Measurements from ENCODE around the gene CHRNG.

CHRNG gene

GRCh38 chr2:232505856-232506255, 33.6 kb upstream of the CHRNG start:
- TF ChIP-seq CTCF (conservative IDR thresholded peaks at IDR 0.05; ENCODE audit: low read length) (no peak), EZH2phosphoT487 (IDR thresholded peaks at IDR 0.05; ENCODE audit: borderline replicate concordance) (no peak)
- H3K36me3 ChIP-seq (ENCODE audit: insufficient read depth, low read length), result no peaks in the 10 kb centered on the region
- no peaks in the 10 kb centered on the region for H3K27me3 ChIP-seq (ENCODE audit: insufficient read depth, low read length, poor library complexity, severe bottlenecking)
- no peaks in the 10 kb centered on the region for H3K79me2 ChIP-seq (ENCODE audit: insufficient read depth, low read length)
- H3K4me3 ChIP-seq (ENCODE audit: low read length, poor library complexity, severe bottlenecking), result no peak overlapping the region
- H2AFZ ChIP-seq (ENCODE audit: low read length), result no peak overlapping the region
- no peaks in the 10 kb centered on the region for H3K4me1 ChIP-seq (ENCODE audit: insufficient read depth, low read length, poor library complexity, severe bottlenecking)
- H3K9me2 ChIP-seq (replicated peaks; ENCODE audit: low read depth, low read length), result no peaks in the 10 kb centered on the region
- H3K4me2 ChIP-seq (ENCODE audit: low read depth, low read length, poor library complexity, severe bottlenecking), result no peak overlapping the region
- H3K9ac ChIP-seq (ENCODE audit: low read depth, low read length, poor library complexity, severe bottlenecking), result no peak overlapping the region
- no peaks in the 10 kb centered on the region for H3F3A ChIP-seq (ENCODE audit: low read depth)
- no peaks in the 10 kb centered on the region for H4K20me1 ChIP-seq (ENCODE audit: insufficient read depth, low read length, poor library complexity, severe bottlenecking)
- H3K9me3 ChIP-seq (ENCODE audit: insufficient read depth, low read depth, low read length), result no peaks in the 10 kb centered on the region

- Histone ChIP-seq H3K9me3 (ENCODE audit: insufficient read depth, low read depth, low read length) (no peaks in the 10 kb centered on the region), H3K36me3 (ENCODE audit: insufficient read depth, low read length) (no peaks in the 10 kb centered on the region), H3K4me3 (ENCODE audit: low read length, poor library complexity, severe bottlenecking) (no peak overlapping the region), H3K4me1 (ENCODE audit: insufficient read depth, low read length, poor library complexity, severe bottlenecking) (no peaks in the 10 kb centered on the region), H3F3A (ENCODE audit: low read depth) (no peaks in the 10 kb centered on the region), H3K9ac (ENCODE audit: low read depth, low read length, poor library complexity, severe bottlenecking) (no peak overlapping the region), H4K20me1 (ENCODE audit: insufficient read depth, low read length, poor library complexity, severe bottlenecking) (no peaks in the 10 kb centered on the region), H3K4me2 (ENCODE audit: low read depth, low read length, poor library complexity, severe bottlenecking) (no peak overlapping the region), H3K9me2 (replicated peaks; ENCODE audit: low read depth, low read length) (no peaks in the 10 kb centered on the region), H2AFZ (ENCODE audit: low read length) (no peak overlapping the region), H3K79me2 (ENCODE audit: insufficient read depth, low read length) (no peaks in the 10 kb centered on the region), H3K27me3 (ENCODE audit: insufficient read depth, low read length, poor library complexity, severe bottlenecking) (no peaks in the 10 kb centered on the region)
- TF ChIP-seq CTCF (conservative IDR thresholded peaks at IDR 0.05; ENCODE audit: low read length) (no peak), EZH2phosphoT487 (IDR thresholded peaks at IDR 0.05; ENCODE audit: borderline replicate concordance) (no peak)
Measured at GRCh38 chr2:232506709-232507108, 32.8 kb upstream of the CHRNG start.

GRCh38 chr2:232508251-232508650, 31.2 kb upstream of the CHRNG start:
- no peaks in the 10 kb centered on the region for H3K27me3 ChIP-seq (ENCODE audit: insufficient read depth, low read length, poor library complexity, severe bottlenecking)
- no peaks in the 10 kb centered on the region for H3K36me3 ChIP-seq (ENCODE audit: insufficient read depth, low read length)
- H3K4me3 ChIP-seq (ENCODE audit: low read length, poor library complexity, severe bottlenecking), result no peak overlapping the region
- no peaks in the 10 kb centered on the region for H3K4me1 ChIP-seq (ENCODE audit: insufficient read depth, low read length, poor library complexity, severe bottlenecking)
- H3K9me3 ChIP-seq (ENCODE audit: insufficient read depth, low read depth, low read length), result no peaks in the 10 kb centered on the region
- no peak for TF ChIP-seq EZH2phosphoT487 (IDR thresholded peaks at IDR 0.05; ENCODE audit: borderline replicate concordance)
- no peak for TF ChIP-seq CTCF (conservative IDR thresholded peaks at IDR 0.05; ENCODE audit: low read length)
- H4K20me1 ChIP-seq (ENCODE audit: insufficient read depth, low read length, poor library complexity, severe bottlenecking), result no peaks in the 10 kb centered on the region
- no peak overlapping the region for H2AFZ ChIP-seq (ENCODE audit: low read length)
- H3K79me2 ChIP-seq (ENCODE audit: insufficient read depth, low read length), result no peaks in the 10 kb centered on the region
- H3F3A ChIP-seq (ENCODE audit: low read depth), result no peaks in the 10 kb centered on the region
- H3K4me2 ChIP-seq (ENCODE audit: low read depth, low read length, poor library complexity, severe bottlenecking), result no peak overlapping the region
- no peak overlapping the region for H3K9ac ChIP-seq (ENCODE audit: low read depth, low read length, poor library complexity, severe bottlenecking)
- no peaks in the 10 kb centered on the region for H3K9me2 ChIP-seq (replicated peaks; ENCODE audit: low read depth, low read length)

All from Loucy (cell line).